GM18519 (cell line): ENCODE measurements around the gene CNPY4.

Experiments used
- ATAC-seq: cut with Tn5 transposase; IDR thresholded peaks from one replicate; pipeline ENCODE4 v1.9.1; 2021; ENCODE audit warnings: mild to moderate bottlenecking, moderate library complexity; ENCODE audit not compliant: unreplicated experiment, low FRiP score

CNPY4 gene

GRCh38 chr7:100163006-100163531, 43.6 kb downstream of the CNPY4 start:
- ATAC-seq, result no peak

GRCh38 chr7:100163871-100164270, 44.4 kb downstream of the CNPY4 start:
- ATAC-seq, result no peak

GRCh38 chr7:100166317-100166940, 47.0 kb downstream of the CNPY4 start:
- no peak for ATAC-seq

GRCh38 chr7:100166970-100167911, 47.8 kb downstream of the CNPY4 start:
- no peak for ATAC-seq

GRCh38 chr7:100167912-100168323, 48.5 kb downstream of the CNPY4 start:
- no peak for ATAC-seq

- ATAC-seq, result no peak
Measured at GRCh38 chr7:100169147-100169850, 49.9 kb downstream of the CNPY4 start.

GRCh38 chr7:100170101-100170897, 50.9 kb downstream of the CNPY4 start:
- no peak for ATAC-seq

- ATAC-seq, result no peak
Measured at GRCh38 chr7:100171087-100171681, 51.8 kb downstream of the CNPY4 start.

GRCh38 chr7:100171840-100172239, 52.4 kb downstream of the CNPY4 start:
- ATAC-seq, result no peak

GRCh38 chr7:100173806-100174495, 54.5 kb downstream of the CNPY4 start:
- no peak for ATAC-seq

GRCh38 chr7:100174582-100174981, 55.1 kb downstream of the CNPY4 start:
- ATAC-seq, result no peak
